ENCODE data around the gene MT1E.
"Not testable (repeated sequence)": the region's sequence is repeated elsewhere in the genome, so short reads cannot be mapped to it uniquely, and the experiment has no call there.

The MT1E gene

DNA sequence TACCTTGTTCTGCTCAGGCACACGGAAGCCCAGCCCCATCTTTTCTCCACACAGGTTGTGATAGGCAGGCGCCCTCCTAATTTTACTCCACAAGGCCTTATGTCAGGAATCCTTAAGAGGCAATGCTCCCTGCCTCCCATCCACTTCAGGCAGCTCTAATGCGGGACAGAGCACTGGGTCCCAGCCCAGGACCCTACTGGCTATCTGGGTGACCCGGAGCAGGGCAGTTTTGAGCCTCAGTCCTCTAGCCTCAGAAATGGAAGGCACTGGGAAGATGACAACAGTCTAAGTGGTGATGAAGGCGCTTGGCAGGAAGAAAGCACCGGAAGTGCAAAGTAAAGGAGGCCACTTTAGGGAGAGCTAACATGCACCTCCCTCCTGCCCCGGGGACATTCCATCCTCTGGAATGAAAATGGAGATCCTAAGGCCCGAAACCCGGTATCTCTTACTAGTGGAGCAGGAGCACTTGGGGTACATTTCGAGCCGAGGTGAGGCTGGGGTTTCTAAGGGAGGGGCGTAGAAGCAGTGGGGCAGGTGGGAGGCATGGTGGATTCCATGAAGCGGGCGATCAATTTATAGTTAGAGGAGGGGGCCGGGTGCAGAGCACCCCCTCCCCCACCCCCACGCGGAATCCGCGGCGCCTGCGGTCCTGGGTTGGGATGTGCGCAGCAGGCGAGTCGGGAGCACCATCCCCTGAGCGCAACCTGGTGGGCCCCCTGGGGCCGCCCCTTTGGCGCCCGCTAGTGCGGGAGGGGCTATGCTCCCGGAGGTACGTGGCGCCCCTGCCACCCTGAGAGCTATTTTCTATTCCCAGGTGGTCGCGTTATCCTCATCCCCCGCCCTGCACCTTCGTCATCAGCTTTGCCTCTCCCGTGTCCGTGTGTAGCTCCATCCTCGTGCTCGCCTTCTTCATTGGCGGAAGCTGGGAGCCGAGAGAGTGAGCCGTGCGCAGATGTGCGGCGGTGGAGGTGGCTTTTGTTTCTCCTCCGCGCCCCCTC is 37.1 kb downstream of the MT1E start:
- Mint-ChIP-seq H3K36me3 (ENCODE audit: low read depth) (no peaks in the 10 kb centered on the region), H3K4me3 (peak overlapping the region; percentile 75), H3K27me3 (peaks cover 20% of the 10 kb centered on the region), H3K4me1 (peaks cover 25% of the 10 kb centered on the region), H3K9me3 (no peaks in the 10 kb centered on the region), H3K27ac (peak overlapping the region; percentile 78)
- DNase-seq (peak; percentile 41), ATAC-seq (no peak)

DNA sequence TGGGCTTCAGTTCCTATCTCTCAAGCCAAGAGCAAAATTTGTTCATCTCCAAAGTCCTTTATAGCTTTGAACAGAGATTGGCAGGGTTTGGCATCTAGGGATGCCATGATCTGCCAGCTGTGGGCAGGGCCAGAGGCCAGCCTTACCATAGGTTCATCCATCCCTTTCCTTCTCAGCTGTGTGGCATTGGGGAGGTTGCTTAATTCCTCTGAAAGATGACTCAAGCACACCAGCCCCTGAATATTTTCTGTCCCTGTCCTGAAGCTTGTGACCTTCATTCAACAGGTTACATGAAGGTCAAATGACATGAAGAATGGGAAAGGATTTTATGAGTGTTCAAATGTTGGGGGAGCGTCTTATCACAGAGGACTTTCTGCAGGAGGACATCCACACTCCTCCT is 38.9 kb downstream of the MT1E start:
- Mint-ChIP-seq H3K36me3 (ENCODE audit: low read depth) (no peaks in the 10 kb centered on the region), H3K9me3 (no peaks in the 10 kb centered on the region), H3K4me3 (no peak overlapping the region), H3K4me1 (peaks cover 25% of the 10 kb centered on the region), H3K27me3 (peaks cover 36% of the 10 kb centered on the region), H3K27ac (no peak overlapping the region)
- DNase-seq (no peak), ATAC-seq (no peak)

DNA sequence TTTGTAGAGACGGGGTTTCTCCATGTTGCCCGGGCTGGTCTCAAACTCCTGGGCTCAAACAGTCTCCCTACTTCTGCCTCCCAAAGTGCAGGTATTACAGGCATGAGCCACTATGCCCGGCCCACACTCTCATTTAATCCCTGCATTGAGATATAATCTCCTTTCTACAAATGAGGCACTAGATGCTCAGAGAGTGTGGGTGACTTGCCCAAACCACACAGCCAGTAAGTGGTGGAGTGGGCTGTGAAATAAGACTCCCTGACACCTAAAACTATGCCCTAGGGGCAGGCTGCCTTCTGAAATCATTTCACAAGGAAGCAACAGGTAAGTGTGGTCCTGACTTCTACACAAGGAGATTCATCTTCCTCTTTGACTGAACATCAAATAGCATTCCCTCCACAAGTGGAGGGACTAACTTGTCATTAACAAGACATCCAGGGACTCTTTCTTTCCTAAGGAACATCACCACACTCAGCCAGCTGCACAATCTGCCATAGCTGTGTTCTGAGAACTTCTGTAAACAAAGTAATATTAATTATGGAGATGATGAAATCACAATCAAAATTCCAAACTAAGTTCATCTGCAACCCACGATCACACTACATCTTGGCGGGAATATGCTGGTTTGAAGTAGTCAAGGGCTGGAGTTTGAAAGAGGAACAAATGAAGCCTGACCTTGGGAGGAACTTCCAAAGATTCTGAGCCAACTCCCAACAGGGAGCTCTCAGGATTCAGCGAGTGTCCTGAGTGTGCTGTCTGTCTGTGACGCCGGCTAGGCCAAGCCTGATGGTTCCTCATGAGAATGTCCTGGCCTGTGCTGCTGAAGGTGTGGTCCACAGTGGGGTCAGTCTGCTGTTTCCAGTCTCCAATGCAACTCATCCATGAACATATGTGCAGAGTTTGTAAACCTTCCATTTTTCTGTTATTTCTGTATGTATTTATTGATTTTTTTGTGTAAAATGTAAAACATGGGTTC is 40.0 kb downstream of the MT1E start:
- H3K36me3 Mint-ChIP-seq (ENCODE audit: low read depth); H3K4me3 Mint-ChIP-seq; H3K27ac Mint-ChIP-seq; DNase-seq; H3K9me3 Mint-ChIP-seq: not testable (repeated sequence)
- Mint-ChIP-seq H3K4me1 (peaks cover 27% of the 10 kb centered on the region), H3K27me3 (peaks cover 46% of the 10 kb centered on the region)
- ATAC-seq = peak; percentile 21

DNA sequence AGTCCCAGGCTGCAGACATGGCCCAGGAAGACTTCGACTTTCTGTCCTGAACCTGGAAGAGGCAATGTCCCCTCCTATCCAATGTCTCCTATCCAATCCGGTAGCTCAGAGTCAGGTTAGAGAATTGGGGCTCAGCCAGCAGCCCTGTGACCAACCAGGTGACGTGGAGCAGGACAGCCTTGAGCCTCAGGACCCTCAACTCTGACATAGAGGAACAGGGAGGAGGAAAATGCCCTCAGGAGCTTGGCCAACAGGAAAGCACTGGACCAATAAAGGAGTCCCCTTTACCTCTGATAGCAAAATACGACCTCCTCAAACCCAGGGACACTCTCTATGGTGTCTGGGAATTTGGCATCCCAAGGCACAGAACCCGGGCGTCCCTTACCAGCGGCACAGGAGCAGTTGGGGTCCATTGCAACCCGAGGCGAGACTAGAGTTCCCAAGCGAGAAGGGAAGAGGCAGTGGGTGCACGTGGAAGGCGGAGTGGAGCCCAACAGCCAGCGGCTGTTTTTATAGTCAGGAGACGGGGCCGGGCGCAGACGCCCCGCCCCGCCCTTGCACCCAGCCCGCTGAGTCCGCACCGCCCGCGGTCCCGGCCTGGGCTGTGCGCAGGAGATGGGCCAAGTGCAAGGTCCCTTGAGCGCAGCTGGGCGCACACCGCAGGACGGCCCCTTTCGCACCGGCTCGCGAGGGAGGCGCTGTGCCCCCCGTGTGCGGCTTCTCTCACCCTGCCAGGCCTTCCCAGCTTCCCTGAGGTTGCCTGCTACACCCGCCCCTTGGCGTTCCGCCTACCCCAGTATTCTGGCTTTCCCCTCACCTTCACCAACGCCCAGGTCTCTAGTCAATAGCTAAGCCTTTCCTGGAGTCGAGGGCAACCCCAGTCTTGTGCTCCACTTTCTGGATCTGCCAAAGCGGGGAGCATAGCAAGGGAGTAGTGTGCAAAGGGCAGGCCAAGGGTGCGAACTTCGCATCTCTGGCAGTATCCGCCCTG is 42.3 kb downstream of the MT1E start, which contains the start of gene MT1G:
MT1G (minus strand) TSS at position 485 of the 991 bp plus-strand sequence; CDS start at position 413, 72 bp downstream.
- Mint-ChIP-seq H3K4me1 (peaks cover 18% of the 10 kb centered on the region), H3K9me3 (no peaks in the 10 kb centered on the region), H3K27ac (no peak within 1 kb of the TSS), H3K27me3 (peaks cover 63% of the 10 kb centered on the region), H3K4me3 (peak within 1 kb of the TSS; percentile 63), H3K36me3 (ENCODE audit: low read depth) (no peaks in the 10 kb centered on the region)
- DNase-seq (no peak), ATAC-seq (peak; percentile 64)

DNA sequence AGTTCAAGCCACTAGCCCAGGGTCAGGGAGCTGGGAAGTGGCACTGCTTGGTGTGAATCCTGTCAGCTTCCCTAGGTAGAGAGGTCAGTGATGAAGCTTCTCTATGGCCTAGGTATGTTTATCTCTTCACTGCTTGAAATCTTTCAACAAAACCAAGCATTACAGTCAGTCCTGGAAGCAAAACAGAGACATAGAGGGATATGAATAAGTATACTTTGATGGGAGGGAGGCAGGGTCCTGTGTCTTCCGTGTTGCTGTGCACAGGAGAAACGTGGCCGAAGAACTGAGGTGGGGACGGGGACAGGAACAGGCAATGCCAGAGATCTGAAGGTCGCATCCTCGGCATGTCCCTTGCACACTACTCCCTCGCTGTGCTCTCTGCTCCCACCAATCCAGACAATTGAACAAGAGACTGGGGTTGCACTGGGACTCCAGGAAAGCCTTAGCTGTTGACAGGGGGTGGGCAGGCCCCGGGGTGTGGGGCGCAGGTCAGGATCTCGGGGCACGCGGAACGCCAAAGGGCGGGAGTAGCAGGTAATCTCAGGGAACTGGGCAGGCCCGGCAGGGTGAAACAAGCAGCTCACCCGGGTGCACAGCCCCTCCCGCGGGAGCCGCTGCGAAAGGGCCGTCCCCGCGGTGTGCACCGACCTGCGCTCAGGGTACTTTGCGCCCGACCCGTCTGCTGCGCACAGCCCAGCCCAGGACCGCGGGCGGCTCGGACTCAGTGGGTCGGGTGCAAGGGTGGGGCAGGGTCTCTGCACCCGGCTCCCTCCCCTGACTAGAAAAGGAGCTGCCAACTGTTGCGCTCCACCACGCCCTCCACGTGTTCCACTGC is 43.6 kb downstream of the MT1E start, which contains the start of gene MT1H:
MT1H (plus strand) TSS at position 810 of the 835 bp plus-strand sequence. CDS start 71 bp downstream, outside the sequence.
- Mint-ChIP-seq H3K4me1 (peaks cover 16% of the 10 kb centered on the region), H3K4me3 (peak within 1 kb of the TSS; percentile 37), H3K9me3 (no peaks in the 10 kb centered on the region), H3K27me3 (peaks cover 68% of the 10 kb centered on the region), H3K36me3 (ENCODE audit: low read depth) (no peaks in the 10 kb centered on the region), H3K27ac (no peak within 1 kb of the TSS)
- DNase-seq = no peak
- ATAC-seq = no peak

DNA sequence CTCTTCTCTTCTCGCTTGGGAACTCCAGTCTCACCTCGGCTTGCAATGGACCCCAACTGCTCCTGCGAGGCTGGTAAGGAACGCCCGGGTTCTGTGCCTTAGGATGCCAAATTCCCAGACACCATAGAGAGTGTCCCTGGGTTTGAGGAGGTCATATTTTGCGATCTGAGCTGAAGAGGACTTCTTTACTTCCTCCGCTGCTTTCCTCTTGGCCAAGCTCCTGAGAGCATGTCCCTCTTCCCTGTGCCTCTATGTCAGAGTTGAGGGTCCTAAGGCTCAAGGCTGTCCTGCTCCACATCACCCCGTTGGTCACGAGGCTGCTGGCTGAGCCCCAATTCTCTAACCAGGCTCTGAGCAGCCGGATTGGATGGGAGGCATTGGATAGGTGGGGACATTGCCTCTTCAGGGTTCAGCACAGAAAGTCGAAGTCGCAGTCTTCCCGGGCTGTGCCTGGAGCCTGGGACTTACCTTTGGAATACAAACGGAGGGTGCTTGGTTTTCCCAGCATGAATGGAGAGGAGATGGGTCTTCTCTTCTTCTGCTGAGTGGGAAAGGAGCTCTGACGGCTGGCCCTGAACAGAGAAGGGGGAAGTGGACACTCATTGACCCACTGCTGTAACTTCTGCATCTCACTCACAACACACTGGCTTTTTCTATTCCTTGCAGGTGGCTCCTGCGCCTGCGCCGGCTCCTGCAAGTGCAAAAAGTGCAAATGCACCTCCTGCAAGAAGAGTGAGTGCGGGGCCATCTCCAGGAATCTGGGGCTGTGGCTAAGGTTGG is 44.4 kb downstream of the MT1E start:
- no peaks in the 10 kb centered on the region for H3K36me3 Mint-ChIP-seq (ENCODE audit: low read depth)
- H3K4me3 Mint-ChIP-seq = peak overlapping the region; percentile 37
- ATAC-seq = no peak
- peaks cover 15% of the 10 kb centered on the region for H3K4me1 Mint-ChIP-seq
- DNase-seq = no peak
- no peaks in the 10 kb centered on the region for H3K9me3 Mint-ChIP-seq
- no peak overlapping the region for H3K27ac Mint-ChIP-seq
- H3K27me3 Mint-ChIP-seq = peaks cover 73% of the 10 kb centered on the region

DNA sequence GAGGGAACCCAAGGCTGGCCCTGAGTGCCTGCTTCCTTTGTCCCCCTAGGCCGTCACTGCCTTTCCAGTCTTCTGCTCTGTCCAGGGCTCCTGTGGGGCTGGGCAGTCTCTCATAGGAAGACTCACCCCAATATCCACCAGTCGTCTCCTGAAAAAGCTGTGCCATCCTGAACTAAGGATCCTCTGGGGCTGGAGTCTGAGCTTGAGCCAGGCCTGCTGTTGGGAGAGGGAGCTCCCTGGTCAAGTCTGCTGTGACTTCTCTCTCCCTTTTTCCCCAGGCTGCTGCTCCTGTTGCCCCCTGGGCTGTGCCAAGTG is 45.0 kb downstream of the MT1E start:
- Mint-ChIP-seq H3K36me3 (ENCODE audit: low read depth) (no peaks in the 10 kb centered on the region), H3K27ac (no peak overlapping the region), H3K9me3 (no peaks in the 10 kb centered on the region), H3K4me3 (no peak overlapping the region), H3K27me3 (peaks cover 79% of the 10 kb centered on the region), H3K4me1 (peaks cover 17% of the 10 kb centered on the region)
- DNase-seq (no peak), ATAC-seq (no peak)

DNA sequence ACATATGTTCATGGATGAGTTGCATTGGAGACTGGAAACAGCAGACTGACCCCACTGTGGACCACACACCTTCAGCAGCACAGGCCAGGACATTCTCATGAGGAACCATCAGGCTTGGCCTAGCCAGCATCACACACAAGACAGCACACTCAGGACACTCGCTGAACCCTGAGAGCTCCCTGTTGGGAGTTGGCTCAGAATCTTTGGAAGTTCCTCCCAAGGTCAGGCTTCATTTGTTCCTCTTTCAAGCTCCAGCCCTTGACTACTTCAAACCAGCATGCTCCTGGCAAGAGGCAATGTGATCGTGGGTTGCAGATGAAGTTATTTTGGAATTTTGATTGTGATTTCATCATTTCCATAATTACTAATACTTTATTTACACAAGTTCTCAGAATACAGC is 46.1 kb downstream of the MT1E start:
- not testable (repeated sequence) for ATAC-seq; DNase-seq; H3K4me3 Mint-ChIP-seq; H3K36me3 Mint-ChIP-seq (ENCODE audit: low read depth); H3K27ac Mint-ChIP-seq; H3K9me3 Mint-ChIP-seq
- Mint-ChIP-seq H3K27me3 (peaks cover 74% of the 10 kb centered on the region), H3K4me1 (peaks cover 25% of the 10 kb centered on the region)

DNA sequence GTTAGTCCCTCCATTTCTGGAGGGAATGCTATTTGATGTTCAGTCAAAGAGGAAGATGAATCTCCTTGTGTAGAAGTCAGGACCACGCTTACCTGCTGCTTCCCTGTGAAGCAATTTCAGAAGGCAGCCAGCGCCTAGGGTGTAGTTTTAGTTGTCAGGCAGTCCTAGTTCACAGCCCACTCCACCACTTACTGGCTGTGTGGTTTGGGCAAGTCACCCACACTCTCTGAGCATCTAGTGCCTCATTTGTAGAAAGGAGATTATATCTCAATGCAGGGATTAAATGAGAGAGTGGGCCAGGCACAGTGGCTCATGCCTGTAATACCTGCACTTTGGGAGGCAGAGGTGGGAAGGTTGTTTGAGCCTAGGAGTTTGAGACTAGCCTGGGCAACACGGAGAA is 46.6 kb downstream of the MT1E start:
- not testable (repeated sequence) for H3K4me3 Mint-ChIP-seq; H3K36me3 Mint-ChIP-seq (ENCODE audit: low read depth); ATAC-seq; H3K9me3 Mint-ChIP-seq; DNase-seq; H3K27ac Mint-ChIP-seq
- H3K4me1 Mint-ChIP-seq = peaks cover 25% of the 10 kb centered on the region
- peaks cover 70% of the 10 kb centered on the region for H3K27me3 Mint-ChIP-seq

DNA sequence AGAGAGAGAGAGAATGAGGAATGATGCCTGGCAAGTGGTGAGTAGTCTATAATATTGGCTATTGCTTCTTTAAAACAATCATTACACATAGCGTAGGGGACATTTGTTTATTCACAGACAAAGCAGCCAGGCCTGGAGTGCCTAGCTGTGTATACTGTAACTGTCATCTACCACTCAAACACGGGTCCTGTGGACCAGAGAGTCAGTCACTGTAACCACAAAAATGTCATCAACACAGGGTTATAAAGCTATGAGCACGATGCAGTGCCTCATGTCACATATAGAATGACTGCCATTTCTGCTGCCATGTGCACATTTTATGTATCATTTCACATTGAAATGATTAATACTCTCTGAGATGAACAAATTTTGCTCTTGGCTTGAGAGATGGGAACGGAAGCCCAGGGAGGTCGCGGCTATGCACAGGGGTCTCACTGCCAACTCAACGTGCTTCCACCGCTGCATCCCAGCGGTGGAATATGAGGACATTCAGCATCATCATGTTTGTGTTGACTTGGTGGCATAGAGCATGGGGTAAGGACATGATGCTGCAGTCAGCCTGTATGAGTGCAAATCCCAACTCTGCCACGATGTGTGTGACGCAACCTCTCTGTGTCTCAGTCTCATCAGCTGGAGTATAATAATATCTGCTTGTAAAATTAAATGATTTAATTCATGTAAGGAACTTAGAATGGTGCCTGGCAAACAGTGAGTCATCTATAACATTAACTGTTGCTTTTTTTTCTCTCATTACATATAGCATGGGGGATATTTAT is 47.4 kb downstream of the MT1E start:
- H3K4me1 Mint-ChIP-seq = peaks cover 23% of the 10 kb centered on the region
- ATAC-seq = no peak
- H3K9me3 Mint-ChIP-seq = no peaks in the 10 kb centered on the region
- H3K27me3 Mint-ChIP-seq = peaks cover 63% of the 10 kb centered on the region
- no peaks in the 10 kb centered on the region for H3K36me3 Mint-ChIP-seq (ENCODE audit: low read depth)
- no peak for DNase-seq
- no peak overlapping the region for H3K27ac Mint-ChIP-seq
- H3K4me3 Mint-ChIP-seq = no peak overlapping the region

DNA sequence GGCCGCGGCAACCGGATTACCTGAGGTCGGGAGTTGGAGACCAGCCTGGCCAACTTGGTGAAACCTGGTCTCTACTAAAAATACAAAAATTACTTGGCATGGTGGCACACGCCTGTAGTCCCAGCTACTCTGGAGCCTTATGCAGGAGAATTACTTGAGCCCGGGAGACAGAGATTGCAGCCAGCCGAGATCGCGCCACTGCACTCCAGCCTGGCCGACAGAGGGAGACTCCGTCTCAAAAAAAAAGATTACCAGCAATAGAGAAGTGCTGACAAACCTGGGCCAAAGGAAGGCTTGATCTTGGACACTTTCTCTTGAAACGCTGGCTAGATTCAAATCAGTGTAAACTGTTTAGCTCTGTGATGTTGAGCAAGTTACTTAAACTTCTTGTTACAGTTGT is 48.3 kb downstream of the MT1E start:
- H3K4me1 Mint-ChIP-seq = peaks cover 19% of the 10 kb centered on the region
- ATAC-seq (no peak), DNase-seq (no peak)
- H3K27me3 Mint-ChIP-seq = peaks cover 55% of the 10 kb centered on the region
- H3K36me3 Mint-ChIP-seq (ENCODE audit: low read depth) = no peaks in the 10 kb centered on the region
- no peaks in the 10 kb centered on the region for H3K9me3 Mint-ChIP-seq
- no peak overlapping the region for H3K27ac Mint-ChIP-seq
- H3K4me3 Mint-ChIP-seq = no peak overlapping the region

DNA sequence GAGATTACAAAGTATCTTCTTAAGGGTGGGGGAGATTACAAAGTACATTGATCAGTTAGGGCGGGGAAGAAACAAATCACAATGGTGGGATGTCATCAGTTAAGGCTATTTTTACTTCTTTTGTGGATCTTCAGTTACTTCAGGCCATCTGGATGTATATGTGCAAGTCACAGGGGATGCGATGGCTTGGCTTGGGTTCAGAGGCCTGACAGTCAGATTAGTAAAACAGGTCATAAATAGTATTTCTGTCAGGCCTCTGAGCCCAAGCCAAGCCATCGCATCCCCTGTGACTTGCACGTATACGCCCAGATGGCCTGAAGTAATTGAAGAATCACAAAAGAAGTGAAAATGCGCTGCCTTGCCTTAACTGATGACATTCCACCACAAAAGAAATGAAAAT is 49.0 kb downstream of the MT1E start:
- H3K9me3 Mint-ChIP-seq; H3K36me3 Mint-ChIP-seq (ENCODE audit: low read depth); H3K4me3 Mint-ChIP-seq; DNase-seq; ATAC-seq; H3K27ac Mint-ChIP-seq: not testable (repeated sequence)
- H3K4me1 Mint-ChIP-seq = peaks cover 19% of the 10 kb centered on the region
- peaks cover 49% of the 10 kb centered on the region for H3K27me3 Mint-ChIP-seq
